Panc1 (cell line): ENCODE data around the gene GAL. TPM values are rescaled to one million over a fixed set of nuclear protein-coding genes. Genes with fewer than 3 reads are reported as not detected.
A peak's percentile ranks its signal among the peaks of the same experiment; 100 is the strongest.

Source experiments
- ATAC-seq: fragments of 200-7000 bp; cut with Tn5 transposase; 2 replicates; pipeline ENCODE4 v1.9.1; 2020; ENCODE audit warnings: mild to moderate bottlenecking, moderate library complexity
- BruUV-seq: library from RNA; stranded (reverse); fragments of 400-500 nt; replicated peaks from 2 replicates; lab custom pipeline; 2021; lab: Mats Ljungman, UMichigan
- CTCF ChIA-PET: fragments of 300-600 bp; sonication (Branson Sonifier 250); formaldehyde crosslinking; loops from one replicate; lab custom pipeline; 2022; ENCODE audit warnings: antibody characterized with exemption; lab: Charles Lee
- POLR2A ChIA-PET: fragments of 300-600 bp; sonication (Branson Sonifier 250); formaldehyde crosslinking; loops from one replicate; lab custom pipeline; 2022; ENCODE audit warnings: antibody characterized with exemption; lab: Charles Lee
- DNase-seq: peaks from one replicate; pipeline ENCODE4 v3.0.0-alpha.2; 2010; ENCODE audit warnings: low read depth, low spot score
- H3K27ac ChIP-seq: 2 replicates; pipeline ENCODE4 v1.5.1; 2011; ENCODE audit warnings: mild to moderate bottlenecking, low read length, inconsistent platforms
- H3K27me3 ChIP-seq: fragments of 200-500 bp; sonication (Bioruptor generic); 2 replicates; pipeline ENCODE4 v1.6.0; 2014; ENCODE audit warnings: low read length, inconsistent platforms; ENCODE audit not compliant: control insufficient read depth, insufficient read depth
- H3K36me3 ChIP-seq: fragments of 200-500 bp; sonication (Bioruptor generic); 2 replicates; pipeline ENCODE4 v1.5.1; 2014; ENCODE audit warnings: inconsistent platforms, mild to moderate bottlenecking, low read length, moderate library complexity; ENCODE audit not compliant: control insufficient read depth, insufficient read depth
- H3K4me1 ChIP-seq: 2 replicates; pipeline ENCODE4 v1.5.1; 2011; ENCODE audit warnings: inconsistent platforms, mild to moderate bottlenecking, low read length, moderate library complexity; ENCODE audit not compliant: control insufficient read depth, insufficient read depth
- H3K4me3 ChIP-seq, 2 experiments: 2 replicates each; pipeline ENCODE4 v1.5.1; 2011 to 2012; ENCODE audit warnings: low read depth in 2 of 2, low read length in 2 of 2, mild to moderate bottlenecking in 2 of 2, inconsistent platforms in 1 of 2, moderate library complexity in 1 of 2
- H3K9me3 ChIP-seq: fragments of 200-500 bp; sonication (Bioruptor generic); 2 replicates; pipeline ENCODE4 v1.5.1; 2014; ENCODE audit warnings: low read depth, mild to moderate bottlenecking, inconsistent platforms, low read length, moderate library complexity; ENCODE audit not compliant: control insufficient read depth, insufficient read depth
- CTCF ChIP-seq: fragments of 450-650 bp; IDR thresholded peaks from 2 replicates; pipeline ENCODE4 v1.5.1; 2017; ENCODE audit warnings: mild to moderate bottlenecking
- POLR2AphosphoS5 ChIP-seq: IDR thresholded peaks from 2 replicates; pipeline ENCODE4 v1.6.1; 2012; ENCODE audit warnings: mild to moderate bottlenecking, low read depth, low read length, moderate library complexity
- REST ChIP-seq, 2 experiments: IDR thresholded peaks; 2 replicates each; pipeline ENCODE4 v1.6.1; 2011 to 2012; ENCODE audit warnings: low read depth in 2 of 2, control low read depth in 1 of 2, low read length in 1 of 2, mild to moderate bottlenecking in 1 of 2, moderate library complexity in 1 of 2; ENCODE audit not compliant: insufficient read depth in 1 of 2
- SIN3A ChIP-seq: IDR thresholded peaks from 2 replicates; pipeline ENCODE4 v1.6.1; 2012; ENCODE audit warnings: low read depth, mild to moderate bottlenecking, low read length, moderate library complexity, borderline replicate concordance; ENCODE audit not compliant: insufficient read depth
- TCF7L2 ChIP-seq: IDR thresholded peaks from 2 replicates; pipeline ENCODE4 v1.6.1; 2011; ENCODE audit warnings: mild to moderate bottlenecking, low read depth, low read length, inconsistent platforms
- in situ Hi-C: cut with HindIII; loops from 2 replicates; pipeline ENCODE4 v1.10.0; 2016; ENCODE audit warnings: low sequenced_read_pairs, low pct_unique_long_range_greater_than_20kb
- intact Hi-C: fragments of 100-400 bp; cut with micrococcal nuclease; formaldehyde crosslinking; loops from one replicate; pipeline ENCODE4 v1.10.0; 2022; ENCODE audit not compliant: unreplicated experiment
- total RNA-seq: library from RNA; stranded (reverse); gene quantifications from one replicate; pipeline ENCODE4 v1.2.1, GENCODE V29; 2021; ENCODE audit not compliant: unreplicated experiment

GAL gene
- total RNA-seq, 1 experiment from 2014 or later = 16.5 TPM

- in situ Hi-C loops = no loop called here
- intact Hi-C loops = no loop called here
- H3K4me3 ChIP-seq = no peak overlapping the region
- H3K4me1 ChIP-seq = no peaks in the 10 kb centered on the region
- POLR2A ChIA-PET = no interaction called here
- TF ChIP-seq TCF7L2 (no peak), CTCF (peak; percentile 49; the same call in 1 of the 2 replicates), SIN3A (no peak), POLR2AphosphoS5 (no peak), REST (IDR thresholded peaks at IDR 0.05; ENCODE audit: insufficient read depth in 1 of 2, low read depth in 2 of 2, low read length in 1 of 2) (no peak)
- DNase-seq (no peak), ATAC-seq (no peak)
- H3K36me3 ChIP-seq = no peaks in the 10 kb centered on the region
- no TSS peak for BruUV-seq
- no peaks in the 10 kb centered on the region for H3K27me3 ChIP-seq
- H3K27ac ChIP-seq = no peak overlapping the region
- CTCF ChIA-PET = no interaction called here
- no peaks in the 10 kb centered on the region for H3K9me3 ChIP-seq
These were observed 43.4 kb downstream of the GAL start for GRCh38 chr11:68727783-68728182.

- Histone ChIP-seq H3K27ac (no peak overlapping the region), H3K36me3 (no peaks in the 10 kb centered on the region), H3K9me3 (no peaks in the 10 kb centered on the region), H3K27me3 (no peaks in the 10 kb centered on the region), H3K4me3 (no peak overlapping the region), H3K4me1 (no peaks in the 10 kb centered on the region)
- intact Hi-C loops (no loop called here), in situ Hi-C loops (no loop called here)
- ChIA-PET POLR2A (no interaction called here), CTCF (interaction anchor here (0.5 kb wide), 1 partner anchor 64 kb away, joined by 3 read pairs; no protein-coding TSS in a partner anchor)
- TF ChIP-seq POLR2AphosphoS5 (no peak), CTCF (no peak), SIN3A (no peak)
- no TSS peak for BruUV-seq
- DNase-seq (no peak), ATAC-seq (no peak)
These were observed 49.8 kb downstream of the GAL start for GRCh38 chr11:68734111-68734510.
